B cell (primary cell): ENCODE data around the gene FHIP1B.

Experiments used
- CTCF ChIP-seq: fragments of 200-600 bp; IDR thresholded peaks from one replicate; pipeline ENCODE4 v1.8.0; 2022; ENCODE audit warnings: antibody characterized with exemption, mild to moderate bottlenecking
- EZH2 ChIP-seq: IDR thresholded peaks from 2 replicates; pipeline ENCODE4 v1.6.1; 2012; ENCODE audit warnings: borderline replicate concordance, low read depth, mild to moderate bottlenecking, moderate library complexity, low read length; ENCODE audit not compliant: insufficient read depth, poor library complexity, severe bottlenecking

DNA sequence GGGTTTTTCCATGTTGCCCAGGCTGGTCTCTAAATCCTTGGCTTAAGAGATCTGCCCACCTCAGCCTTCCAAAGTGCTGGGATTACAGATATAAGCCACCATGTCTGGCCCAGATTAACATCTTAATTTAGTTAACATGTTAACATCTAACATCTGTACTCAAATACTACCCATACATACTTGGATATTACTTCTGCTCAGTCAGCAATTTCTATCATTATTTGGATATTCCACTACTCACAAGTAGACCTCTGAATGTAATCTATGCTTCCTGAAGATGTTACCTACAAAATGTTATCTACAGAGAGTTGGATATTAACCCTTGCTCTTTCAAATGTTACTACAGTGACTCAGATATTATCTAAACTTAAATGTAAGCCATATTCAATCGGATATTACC lies 29.2 kb upstream of the FHIP1B start:
- TF ChIP-seq EZH2 (no peak), CTCF (no peak)
